Brain microvascular endothelial cell (primary cell): ENCODE data around the gene KCNIP3.

ENCODE experiments used
- DNase-seq: peaks from one replicate; pipeline ENCODE4 v3.0.0-alpha.2; 2020
- H3K27ac ChIP-seq: fragments of 250-450 bp; sonication (Bioruptor Pico); 2 replicates; pipeline ENCODE4 v1.5.1; 2020; ENCODE audit warnings: mild to moderate bottlenecking, moderate library complexity
- H3K27me3 ChIP-seq: fragments of 250-450 bp; sonication (Bioruptor Pico); replicated peaks from 2 replicates; pipeline ENCODE4 v1.5.1; 2020; ENCODE audit warnings: mild to moderate bottlenecking
- H3K36me3 ChIP-seq: fragments of 250-450 bp; sonication (Bioruptor Pico); replicated peaks from 2 replicates; pipeline ENCODE4 v1.5.1; 2020; ENCODE audit warnings: mild to moderate bottlenecking
- H3K4me3 ChIP-seq: 2 replicates; pipeline ENCODE4 v1.5.1; 2011; ENCODE audit warnings: low read depth, mild to moderate bottlenecking, control low read depth, low read length, moderate library complexity
- in situ Hi-C: cut with HindIII; loops from 2 replicates; pipeline ENCODE4 v1.10.0; 2017; ENCODE audit warnings: low sequenced_read_pairs, low pct_ligation_motif_present
- TF ChIP-seq, protein P1 (sequence below): IDR thresholded peaks from 2 replicates; pipeline ENCODE4 v1.5.1; 2011; ENCODE audit warnings: low read depth, mild to moderate bottlenecking, moderate library complexity, low read length, control low read depth, inconsistent platforms; ENCODE audit errors: missing control alignments

Gene KCNIP3

GRCh38 chr2:95273566-95274290 lies 23.4 kb upstream of the KCNIP3 start:
- H3K36me3 ChIP-seq = no peaks in the 10 kb centered on the region
- TF ChIP-seq, protein P1, sequence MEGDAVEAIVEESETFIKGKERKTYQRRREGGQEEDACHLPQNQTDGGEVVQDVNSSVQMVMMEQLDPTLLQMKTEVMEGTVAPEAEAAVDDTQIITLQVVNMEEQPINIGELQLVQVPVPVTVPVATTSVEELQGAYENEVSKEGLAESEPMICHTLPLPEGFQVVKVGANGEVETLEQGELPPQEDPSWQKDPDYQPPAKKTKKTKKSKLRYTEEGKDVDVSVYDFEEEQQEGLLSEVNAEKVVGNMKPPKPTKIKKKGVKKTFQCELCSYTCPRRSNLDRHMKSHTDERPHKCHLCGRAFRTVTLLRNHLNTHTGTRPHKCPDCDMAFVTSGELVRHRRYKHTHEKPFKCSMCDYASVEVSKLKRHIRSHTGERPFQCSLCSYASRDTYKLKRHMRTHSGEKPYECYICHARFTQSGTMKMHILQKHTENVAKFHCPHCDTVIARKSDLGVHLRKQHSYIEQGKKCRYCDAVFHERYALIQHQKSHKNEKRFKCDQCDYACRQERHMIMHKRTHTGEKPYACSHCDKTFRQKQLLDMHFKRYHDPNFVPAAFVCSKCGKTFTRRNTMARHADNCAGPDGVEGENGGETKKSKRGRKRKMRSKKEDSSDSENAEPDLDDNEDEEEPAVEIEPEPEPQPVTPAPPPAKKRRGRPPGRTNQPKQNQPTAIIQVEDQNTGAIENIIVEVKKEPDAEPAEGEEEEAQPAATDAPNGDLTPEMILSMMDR = no peak
- H3K27me3 ChIP-seq = no peaks in the 10 kb centered on the region
- H3K4me3 ChIP-seq = no peak overlapping the region
- DNase-seq = no peak
- no peak overlapping the region for H3K27ac ChIP-seq
- in situ Hi-C loops = no loop called here

DNA sequence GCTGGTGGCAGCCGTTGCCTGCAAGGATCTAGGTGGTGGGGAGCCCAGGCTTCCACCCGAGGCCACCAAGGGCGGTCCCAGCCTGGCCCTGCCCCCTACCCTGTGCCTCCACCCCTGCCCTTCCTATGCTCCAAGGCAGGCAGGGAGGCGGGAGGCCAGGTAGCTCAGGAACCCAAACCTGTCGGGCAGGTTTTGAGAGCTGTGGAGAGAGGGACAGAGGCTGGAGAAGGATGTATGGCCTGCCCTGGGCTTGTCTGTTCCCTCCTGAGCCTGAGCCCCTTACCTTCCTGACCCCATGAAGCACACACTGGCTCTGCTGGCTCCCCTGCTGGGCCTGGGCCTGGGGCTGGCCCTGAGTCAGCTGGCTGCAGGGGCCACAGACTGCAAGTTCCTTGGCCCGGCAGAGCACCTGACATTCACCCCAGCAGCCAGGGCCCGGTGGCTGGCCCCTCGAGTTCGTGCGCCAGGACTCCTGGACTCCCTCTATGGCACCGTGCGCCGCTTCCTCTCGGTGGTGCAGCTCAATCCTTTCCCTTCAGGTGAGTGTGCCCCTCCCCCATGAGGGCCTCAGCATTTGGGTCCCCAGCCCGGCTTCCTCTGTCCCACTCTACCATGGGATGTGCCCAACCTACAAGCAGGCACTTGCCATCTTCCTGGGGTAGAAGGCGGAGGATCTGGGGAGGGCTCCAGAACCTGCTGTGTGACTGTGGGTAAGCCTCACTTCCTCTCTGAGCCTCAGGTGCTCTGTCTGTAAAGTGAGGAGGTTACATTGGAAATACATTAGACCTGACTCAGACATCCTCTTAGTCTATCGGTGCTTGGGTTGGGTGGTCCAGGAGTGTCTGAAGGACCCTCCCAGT lies 22.6 kb upstream of the KCNIP3 start, which contains the start of gene PROM2:
Gene PROM2, plus strand, starts transcription at position 159 of the 860 bp plus-strand sequence. Its CDS starts 137 bp downstream, at position 296.
- Histone ChIP-seq H3K27me3 (no peaks in the 10 kb centered on the region), H3K4me3 (no peak within 1 kb of the TSS), H3K27ac (no peak within 1 kb of the TSS), H3K36me3 (no peaks in the 10 kb centered on the region)
- TF ChIP-seq, protein P1 = no peak
- in situ Hi-C loops = no loop called here
- DNase-seq = no peak

DNA sequence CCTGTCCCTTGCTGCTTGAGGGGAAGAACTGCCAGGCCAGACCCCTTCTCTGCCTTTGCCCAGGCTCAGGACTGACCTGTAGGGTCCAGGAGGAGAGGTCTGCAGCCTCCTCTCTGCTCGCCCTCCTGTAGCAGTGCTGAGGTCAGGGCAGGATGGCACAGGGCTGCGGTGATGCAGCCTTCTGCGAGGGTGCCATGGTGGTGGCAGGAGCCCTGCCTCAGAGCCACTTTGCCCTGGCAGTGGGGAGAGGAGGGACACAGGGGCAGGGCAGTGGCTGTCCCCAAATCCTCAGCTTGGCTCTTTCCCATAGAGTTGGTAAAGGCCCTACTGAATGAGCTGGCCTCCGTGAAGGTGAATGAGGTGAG lies 22.0 kb upstream of the KCNIP3 start:
- H3K27ac ChIP-seq = no peak overlapping the region
- DNase-seq = no peak
- H3K27me3 ChIP-seq = no peaks in the 10 kb centered on the region
- no peaks in the 10 kb centered on the region for H3K36me3 ChIP-seq
- in situ Hi-C loops = no loop called here
- TF ChIP-seq, protein P1 = no peak
- no peak overlapping the region for H3K4me3 ChIP-seq

- DNase-seq = no peak
- Histone ChIP-seq H3K27ac (no peak overlapping the region), H3K4me3 (no peak overlapping the region), H3K36me3 (no peaks in the 10 kb centered on the region), H3K27me3 (no peaks in the 10 kb centered on the region)
- in situ Hi-C loops = no loop called here
- TF ChIP-seq, protein P1 = no peak
Observed at GRCh38 chr2:95275601-95276243, 21.4 kb upstream of the KCNIP3 start.

- Histone ChIP-seq H3K4me3 (no peak overlapping the region), H3K27ac (no peak overlapping the region), H3K27me3 (no peaks in the 10 kb centered on the region), H3K36me3 (no peaks in the 10 kb centered on the region)
- TF ChIP-seq, protein P1 = no peak
- in situ Hi-C loops = no loop called here
- DNase-seq = no peak
Observed at GRCh38 chr2:95276244-95276887, 20.8 kb upstream of the KCNIP3 start.
